Thymus (tissue), 11 donors: Measurements from ENCODE around the gene C16orf92. TPM values are rescaled to one million over a fixed set of nuclear protein-coding genes. Genes with fewer than 3 reads are reported as not detected.
A peak's percentile ranks its signal among the peaks of the same experiment; 100 is the strongest.

Experiments
- DNase-seq, 9 donors: peaks; one replicate each; pipeline ENCODE4 v3.0.0-alpha.2; 2013; ENCODE audit warnings: low spot score in 9 of 9, low read depth in 6 of 9, missing footprints in 1 of 9
- H3K27ac ChIP-seq, 2 donors: one replicate each; pipeline ENCODE4 v1.5.1; 2013; ENCODE audit warnings: control low read depth in 1 of 2, low read depth in 1 of 2, low read length in 1 of 2, mild to moderate bottlenecking in 1 of 2, moderate library complexity in 1 of 2
- H3K27me3 ChIP-seq, 2 donors: one replicate each; pipeline ENCODE4 v1.5.1; 2013; ENCODE audit warnings: low read length in 1 of 2; ENCODE audit not compliant: control insufficient read depth in 2 of 2, insufficient read depth in 1 of 2
- H3K36me3 ChIP-seq, 2 donors: one replicate each; pipeline ENCODE4 v1.5.1; 2013; ENCODE audit warnings: low read length in 1 of 2, mild to moderate bottlenecking in 1 of 2, moderate library complexity in 1 of 2; ENCODE audit not compliant: control insufficient read depth in 2 of 2, insufficient read depth in 2 of 2
- H3K4me1 ChIP-seq, 2 donors: one replicate each; pipeline ENCODE4 v1.5.1; 2013; ENCODE audit warnings: low read length in 2 of 2; ENCODE audit not compliant: control insufficient read depth in 2 of 2, insufficient read depth in 2 of 2
- H3K4me3 ChIP-seq, 2 donors: one replicate each; pipeline ENCODE4 v1.5.1; 2013; ENCODE audit warnings: low read length in 2 of 2, control low read depth in 1 of 2, mild to moderate bottlenecking in 1 of 2
- H3K9me3 ChIP-seq, 2 donors: one replicate each; pipeline ENCODE4 v1.5.1; 2013; ENCODE audit warnings: low read length in 1 of 2, mild to moderate bottlenecking in 1 of 2; ENCODE audit not compliant: control insufficient read depth in 2 of 2, insufficient read depth in 1 of 2
- WGBS: extraction: QIAGEN DNeasy Blood & Tissue Kit; methylation state at CpG from one replicate; pipeline ENCODE4 v1.1.7; 2013; 5-methylcytosine and 5-hydroxymethylcytosine counted together
- polyA plus RNA-seq: library from polyadenylated mRNA; stranded (reverse); fragments of 200-250 nt; gene quantifications from one replicate; pipeline ENCODE4 v1.2.3, GENCODE V29; 2013
- total RNA-seq: library from RNA; stranded (reverse); fragments of 120-200 nt; gene quantifications from one replicate; pipeline ENCODE4 v1.2.4, GENCODE V29; 2013
- donor health status: healthy.

The C16orf92 gene
- total and polyA plus RNA-seq, 2 donors = not detected

- H3K4me3 ChIP-seq = no peak overlapping the region
- H3K27me3 ChIP-seq = peaks cover 0 to 2% of the 10 kb centered on the region in 2 donors
- no peak overlapping the region for H3K27ac ChIP-seq
- peaks cover 9 to 16% of the 10 kb centered on the region in 2 donors for H3K4me1 ChIP-seq
- DNase-seq = no peak
- H3K36me3 ChIP-seq = peaks cover 35 to 47% of the 10 kb centered on the region in 2 donors
- no peaks in the 10 kb centered on the region for H3K9me3 ChIP-seq
- 99% methylated on average over 19 of the region's 19 CpGs for WGBS
These were observed 20.2 kb upstream of the C16orf92 start for GRCh38 chr16:30002614-30003346.

DNA sequence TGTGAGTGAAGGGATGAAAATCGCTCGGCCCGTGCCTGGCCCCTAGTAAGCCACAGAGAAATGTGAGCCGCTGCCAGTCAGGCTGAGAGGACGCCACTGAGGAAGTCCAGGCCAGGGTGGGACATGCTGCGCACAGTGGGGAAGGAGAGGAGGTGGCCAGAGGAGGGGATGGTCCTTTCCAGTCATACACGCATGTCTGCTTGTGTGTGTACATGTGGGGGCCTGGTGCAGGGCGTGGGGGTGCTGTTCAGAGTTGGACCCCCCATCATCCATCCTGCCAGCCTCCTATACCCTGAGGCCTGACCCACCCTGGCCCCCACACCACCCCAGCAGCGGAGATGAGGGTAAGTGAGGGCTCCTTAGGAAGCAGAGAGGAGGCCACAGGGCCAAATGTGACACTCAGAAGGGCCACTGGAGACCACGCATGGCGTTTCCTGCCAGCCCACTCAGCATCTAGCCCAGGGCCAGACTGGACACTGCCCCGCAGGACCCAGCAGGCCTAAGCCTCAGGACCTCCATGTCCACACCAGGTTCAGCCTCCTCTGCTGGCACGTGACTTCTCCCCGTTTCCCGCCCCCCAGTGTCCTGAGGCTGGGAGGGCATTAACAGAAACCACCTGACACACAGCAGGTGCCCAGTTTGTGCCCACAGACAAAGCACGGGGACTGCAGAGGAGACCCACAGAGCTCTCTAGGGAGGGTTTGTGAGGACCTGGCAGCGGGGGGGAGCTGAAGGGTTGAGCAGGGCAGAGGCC is 19.2 kb upstream of the C16orf92 start:
- H3K36me3 ChIP-seq = peaks cover 35 to 42% of the 10 kb centered on the region in 2 donors
- H3K4me3 ChIP-seq = no peak overlapping the region
- H3K9me3 ChIP-seq = no peaks in the 10 kb centered on the region
- peaks cover 9 to 16% of the 10 kb centered on the region in 2 donors for H3K4me1 ChIP-seq
- WGBS = 97% methylated on average over 17 of the region's 17 CpGs
- no peak for DNase-seq
- no peak overlapping the region for H3K27ac ChIP-seq
- peaks cover 0 to 8% of the 10 kb centered on the region in 2 donors for H3K27me3 ChIP-seq

DNA sequence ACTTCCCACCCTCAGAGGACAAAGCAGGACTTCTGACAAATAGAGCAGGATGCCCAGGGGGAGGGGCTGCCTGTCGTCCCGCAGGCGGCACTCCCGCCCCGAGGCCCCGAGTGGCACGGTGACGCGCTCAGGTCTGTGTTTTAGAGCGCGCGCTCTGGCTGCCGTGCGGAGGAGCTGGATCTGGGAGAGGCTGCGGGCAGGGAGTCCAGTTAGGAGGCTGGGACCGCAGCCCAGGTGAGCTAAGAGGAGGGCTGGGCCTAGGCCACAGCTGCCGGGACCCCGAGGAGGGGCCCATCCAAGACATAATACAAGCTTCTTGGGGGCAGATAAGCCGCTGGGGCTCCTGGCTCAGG is 18.6 kb upstream of the C16orf92 start:
- no peak for DNase-seq
- Histone ChIP-seq H3K36me3 (peaks cover 32 to 37% of the 10 kb centered on the region in 2 donors), H3K27me3 (peaks cover 4 to 13% of the 10 kb centered on the region in 2 donors), H3K4me1 (peaks cover 9 to 16% of the 10 kb centered on the region in 2 donors), H3K27ac (no peak overlapping the region), H3K9me3 (no peaks in the 10 kb centered on the region), H3K4me3 (no peak overlapping the region)
- 79% methylated on average over 19 of the region's 19 CpGs for WGBS

DNA sequence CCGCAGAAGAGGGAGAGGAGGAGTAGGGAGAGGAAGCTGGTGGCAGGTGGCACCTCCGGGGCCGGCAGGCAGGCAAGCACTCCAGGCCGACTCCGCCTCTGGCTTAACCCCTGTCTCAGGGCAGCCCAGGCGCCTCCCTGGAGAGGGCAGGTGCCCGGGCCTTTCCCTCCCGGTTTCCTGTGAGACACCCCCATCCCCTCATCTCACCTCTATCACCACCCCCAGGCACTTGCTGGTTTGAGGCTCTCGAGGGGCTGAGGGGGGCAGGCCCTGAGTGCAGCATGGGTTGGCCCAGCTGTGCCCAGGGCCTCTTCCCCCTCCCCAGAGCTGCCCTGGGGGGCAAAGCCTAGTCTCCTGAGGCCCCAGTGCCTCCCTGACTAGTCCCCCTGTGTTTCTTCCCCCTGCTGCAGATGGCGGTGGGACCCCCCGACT is 18.2 kb upstream of the C16orf92 start:
- Histone ChIP-seq H3K4me3 (no peak overlapping the region), H3K4me1 (peaks cover 9 to 16% of the 10 kb centered on the region in 2 donors), H3K27me3 (peaks cover 6 to 17% of the 10 kb centered on the region in 2 donors), H3K36me3 (peaks cover 32 to 37% of the 10 kb centered on the region in 2 donors), H3K27ac (no peak overlapping the region), H3K9me3 (no peaks in the 10 kb centered on the region)
- peak in 1 of 9 donors; percentile 46 for DNase-seq
- 19% methylated on average over 11 of the region's 11 CpGs for WGBS

DNA sequence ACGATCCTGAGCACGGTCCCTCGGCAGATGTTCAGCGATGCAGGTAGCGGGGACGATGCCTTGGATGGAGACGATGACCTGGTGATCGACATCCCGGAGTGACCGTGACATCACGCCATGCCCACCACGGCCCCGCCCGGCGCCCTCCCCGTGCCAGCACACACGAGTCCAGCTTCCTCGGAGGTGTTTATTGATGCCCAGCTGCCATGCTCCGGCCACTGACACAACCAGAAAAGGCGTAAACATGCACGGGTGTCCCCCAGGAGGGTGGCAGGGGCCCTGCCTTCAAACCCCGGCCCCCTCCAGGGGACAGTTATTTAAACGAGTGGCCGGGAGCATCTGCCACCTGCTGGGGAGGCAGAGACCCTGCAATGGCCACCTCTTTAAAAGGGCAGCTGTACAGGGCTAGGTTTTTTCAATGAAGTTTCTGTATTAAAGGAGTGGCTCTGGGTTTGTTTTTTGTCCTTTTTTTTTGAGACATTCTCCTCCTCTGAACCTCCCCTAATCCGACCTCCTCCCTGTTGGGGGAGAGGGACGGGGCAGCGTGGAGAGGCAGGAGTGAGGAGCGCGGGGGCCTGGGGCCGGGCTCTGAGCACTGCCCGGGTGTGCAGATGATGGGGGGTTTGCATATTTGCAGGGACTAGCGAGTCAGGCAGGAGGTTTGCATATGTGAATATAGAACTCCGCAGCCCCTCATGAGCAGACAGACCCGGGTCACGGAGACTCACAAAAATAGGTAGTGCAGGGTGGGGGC is 17.5 kb upstream of the C16orf92 start:
- Histone ChIP-seq H3K4me3 (no peak overlapping the region), H3K9me3 (peaks cover 0 to 2% of the 10 kb centered on the region in 2 donors), H3K4me1 (peaks cover 12 to 21% of the 10 kb centered on the region in 2 donors), H3K36me3 (peaks cover 32 to 35% of the 10 kb centered on the region in 2 donors), H3K27me3 (peaks cover 10 to 24% of the 10 kb centered on the region in 2 donors), H3K27ac (no peak overlapping the region)
- peak in 1 of 9 donors; percentile 37 for DNase-seq
- 82% methylated on average over 35 of the region's 35 CpGs for WGBS

DNA sequence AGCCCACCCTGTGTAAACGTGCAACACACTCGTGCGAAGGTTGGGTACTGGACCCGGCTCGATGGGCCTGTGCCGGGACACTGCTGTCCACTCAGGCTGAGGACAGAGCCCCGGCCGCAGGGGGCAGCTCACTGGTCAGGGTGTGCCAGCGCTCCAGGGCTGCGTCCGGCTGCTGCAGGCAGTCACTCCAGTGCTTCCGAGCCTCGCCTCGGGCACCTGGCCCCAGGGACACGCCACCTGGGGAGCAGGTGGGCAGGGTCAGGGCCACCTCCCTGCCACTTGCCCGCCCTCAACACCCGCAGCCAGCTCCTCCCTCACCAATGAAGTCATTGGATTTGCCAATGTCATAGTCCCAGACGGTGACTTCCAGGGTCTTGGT is 16.9 kb upstream of the C16orf92 start:
- Histone ChIP-seq H3K36me3 (peaks cover 27 to 29% of the 10 kb centered on the region in 2 donors), H3K27me3 (peaks cover 14 to 30% of the 10 kb centered on the region in 2 donors), H3K4me3 (no peak overlapping the region), H3K27ac (no peak overlapping the region), H3K4me1 (peaks cover 15 to 23% of the 10 kb centered on the region in 2 donors), H3K9me3 (peaks cover 0 to 4% of the 10 kb centered on the region in 2 donors)
- WGBS = 95% methylated on average over 18 of the region's 18 CpGs
- no peak for DNase-seq

DNA sequence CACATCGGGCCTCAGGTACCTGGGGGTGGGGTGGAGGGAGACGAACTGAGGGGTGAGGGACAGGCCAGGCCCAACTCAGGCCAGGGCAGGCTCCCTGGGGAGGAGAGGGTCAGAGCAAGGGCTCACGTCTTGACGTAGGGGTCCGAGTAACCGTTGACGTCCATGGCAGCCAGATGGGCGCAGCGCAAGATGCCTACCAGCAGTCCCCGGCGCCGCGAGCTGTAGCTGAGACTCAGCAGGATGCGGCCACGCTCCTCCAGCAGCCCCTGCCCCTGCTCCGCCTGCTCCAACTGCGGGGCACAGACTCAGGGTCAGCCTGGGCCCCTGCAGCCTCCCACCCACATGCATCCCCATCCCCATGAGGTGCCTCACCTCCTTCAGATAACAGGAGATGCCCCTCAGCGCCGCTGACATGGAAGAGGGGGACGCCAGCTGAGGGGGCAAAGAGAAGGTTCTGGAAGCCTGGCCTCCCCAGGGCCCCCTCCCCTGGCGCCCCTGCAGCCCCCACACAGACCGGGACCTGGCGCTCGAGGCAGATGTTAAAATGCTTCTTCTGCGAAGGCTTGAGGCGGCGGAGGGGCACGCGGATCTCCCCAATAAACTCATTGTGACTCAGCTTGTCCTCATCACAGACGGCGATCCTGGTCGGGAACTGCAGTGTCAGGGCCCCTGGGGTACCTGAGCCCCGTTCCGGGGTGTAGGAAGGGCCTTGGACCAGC is 16.2 kb upstream of the C16orf92 start:
- Histone ChIP-seq H3K4me1 (peaks cover 15 to 27% of the 10 kb centered on the region in 2 donors), H3K4me3 (no peak overlapping the region), H3K27me3 (peaks cover 21 to 37% of the 10 kb centered on the region in 2 donors), H3K36me3 (peaks cover 20 to 23% of the 10 kb centered on the region in 2 donors), H3K27ac (no peak overlapping the region), H3K9me3 (peaks cover 0 to 7% of the 10 kb centered on the region in 2 donors)
- no peak for DNase-seq
- WGBS = 97% methylated on average over 34 of the region's 34 CpGs

- no peak for DNase-seq
- Histone ChIP-seq H3K27ac (no peak overlapping the region), H3K9me3 (peaks cover 1 to 10% of the 10 kb centered on the region in 2 donors), H3K4me3 (no peak overlapping the region), H3K36me3 (peaks cover 15 to 17% of the 10 kb centered on the region in 2 donors), H3K27me3 (peaks cover 27 to 44% of the 10 kb centered on the region in 2 donors), H3K4me1 (peaks cover 15 to 28% of the 10 kb centered on the region in 2 donors)
- WGBS = 92% methylated on average over 11 of the region's 11 CpGs
These were observed 15.6 kb upstream of the C16orf92 start for GRCh38 chr16:30007378-30007895.
